Endodermal cell (in vitro differentiated cells): ENCODE measurements around the gene PRMT7. TPM values are rescaled to one million over a fixed set of nuclear protein-coding genes. Genes with fewer than 3 reads are reported as not detected.

Source experiments
- DNase-seq: peaks from one replicate; pipeline ENCODE4 v3.0.0-alpha.2; 2017
- H3K27ac ChIP-seq: 2 replicates; pipeline ENCODE4 v1.5.1; 2013; ENCODE audit warnings: mild to moderate bottlenecking, low read depth, low read length, moderate library complexity
- H3K27me3 ChIP-seq: 2 replicates; pipeline ENCODE4 v1.6.1; 2013; ENCODE audit warnings: mild to moderate bottlenecking, low read length, moderate library complexity; ENCODE audit not compliant: insufficient read depth, control insufficient read depth, poor library complexity, severe bottlenecking
- H3K36me3 ChIP-seq: 2 replicates; pipeline ENCODE4 v1.7.0; 2013; ENCODE audit warnings: mild to moderate bottlenecking, low read length, moderate library complexity; ENCODE audit not compliant: control insufficient read depth, insufficient read depth
- H3K4me1 ChIP-seq: one replicate; pipeline ENCODE4 v1.7.0; 2013; ENCODE audit warnings: low read length; ENCODE audit not compliant: control insufficient read depth, insufficient read depth
- H3K4me3 ChIP-seq: 2 replicates; pipeline ENCODE4 v1.5.1; 2013; ENCODE audit warnings: mild to moderate bottlenecking, low read length, moderate library complexity
- H3K9ac ChIP-seq: 2 replicates; pipeline ENCODE4 v1.6.1; 2013; ENCODE audit warnings: mild to moderate bottlenecking, low read length, moderate library complexity; ENCODE audit not compliant: poor library complexity, severe bottlenecking; ENCODE audit errors: extremely low read depth
- H3K9me3 ChIP-seq: 2 replicates; pipeline ENCODE4 v1.6.1; 2013; ENCODE audit warnings: mild to moderate bottlenecking, low read length, moderate library complexity; ENCODE audit not compliant: control insufficient read depth
- H3K27ac Mint-ChIP-seq: 2 replicates; pipeline ENCODE4 v1.8.0; 2020; ENCODE audit warnings: mixed read lengths
- H3K27me3 Mint-ChIP-seq: 2 replicates; pipeline ENCODE4 v1.8.0; 2021; ENCODE audit warnings: mild to moderate bottlenecking, mixed read lengths; ENCODE audit not compliant: insufficient read depth
- H3K36me3 Mint-ChIP-seq: 2 replicates; pipeline ENCODE4 v1.8.0; 2020; ENCODE audit warnings: low read depth, mixed read lengths
- H3K4me1 Mint-ChIP-seq: 2 replicates; pipeline ENCODE4 v1.8.0; 2020; ENCODE audit warnings: mixed read lengths
- H3K4me3 Mint-ChIP-seq: 2 replicates; pipeline ENCODE4 v1.8.0; 2020; ENCODE audit warnings: mild to moderate bottlenecking, moderate library complexity, mixed read lengths
- H3K9me3 Mint-ChIP-seq: 2 replicates; pipeline ENCODE4 v1.8.0; 2020; ENCODE audit warnings: mild to moderate bottlenecking, mixed read lengths
- WGBS, 2 experiments: methylation state at CpG; one replicate each; pipeline versions ENCODE4 v1.1.5 to v1.1.7; 2013; ENCODE audit warnings: missing lambda C conversion rate in 2 of 2, mixed read lengths in 1 of 2; ENCODE audit not compliant: insufficient coverage in 1 of 2, insufficient read length in 1 of 2; 5-methylcytosine and 5-hydroxymethylcytosine counted together
- total RNA-seq, 2 donors: library from RNA; stranded (reverse); fragmentation: NEBNext Ultra II Directional in 1 of 2; extraction: Animal tissue kit (Norgen Biotek cat#: 25700) in 1 of 2; gene quantifications; 2 replicates in 1 of 2; 3 replicates in 1 of 2; pipeline ENCODE4 v1.2.1, GENCODE V29; 2021
- TF ChIP-seq, protein P1 (sequence below): fragments of 200-600 bp; sonication (generic); conservative IDR thresholded peaks from 2 replicates; pipeline ENCODE4 v1.5.0; 2021; ENCODE audit warnings: antibody characterized with exemption, mild to moderate bottlenecking

Gene PRMT7
- total RNA-seq, 2 donors from 2014 or later: 63.9 to 68.5 TPM

GRCh38 chr16:68393333-68393732 is 82.5 kb downstream of the PRMT7 start:
- no peaks in the 10 kb centered on the region for H3K9me3 Mint-ChIP-seq
- Histone ChIP-seq H3K27me3 (no peaks in the 10 kb centered on the region), H3K27ac (no peak overlapping the region), H3K4me1 (no peaks in the 10 kb centered on the region), H3K36me3 (no peaks in the 10 kb centered on the region), H3K4me3 (no peak overlapping the region), H3K9me3 (no peaks in the 10 kb centered on the region), H3K9ac (no peak overlapping the region)
- TF ChIP-seq, protein P1, sequence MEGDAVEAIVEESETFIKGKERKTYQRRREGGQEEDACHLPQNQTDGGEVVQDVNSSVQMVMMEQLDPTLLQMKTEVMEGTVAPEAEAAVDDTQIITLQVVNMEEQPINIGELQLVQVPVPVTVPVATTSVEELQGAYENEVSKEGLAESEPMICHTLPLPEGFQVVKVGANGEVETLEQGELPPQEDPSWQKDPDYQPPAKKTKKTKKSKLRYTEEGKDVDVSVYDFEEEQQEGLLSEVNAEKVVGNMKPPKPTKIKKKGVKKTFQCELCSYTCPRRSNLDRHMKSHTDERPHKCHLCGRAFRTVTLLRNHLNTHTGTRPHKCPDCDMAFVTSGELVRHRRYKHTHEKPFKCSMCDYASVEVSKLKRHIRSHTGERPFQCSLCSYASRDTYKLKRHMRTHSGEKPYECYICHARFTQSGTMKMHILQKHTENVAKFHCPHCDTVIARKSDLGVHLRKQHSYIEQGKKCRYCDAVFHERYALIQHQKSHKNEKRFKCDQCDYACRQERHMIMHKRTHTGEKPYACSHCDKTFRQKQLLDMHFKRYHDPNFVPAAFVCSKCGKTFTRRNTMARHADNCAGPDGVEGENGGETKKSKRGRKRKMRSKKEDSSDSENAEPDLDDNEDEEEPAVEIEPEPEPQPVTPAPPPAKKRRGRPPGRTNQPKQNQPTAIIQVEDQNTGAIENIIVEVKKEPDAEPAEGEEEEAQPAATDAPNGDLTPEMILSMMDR: no peak
- no peak overlapping the region for H3K27ac Mint-ChIP-seq
- WGBS, 2 experiments: 92 to 95% methylated on average over 2 of the region's 3 CpGs
- peaks cover 24% of the 10 kb centered on the region for H3K4me1 Mint-ChIP-seq
- no peaks in the 10 kb centered on the region for H3K27me3 Mint-ChIP-seq
- no peak for DNase-seq
- H3K4me3 Mint-ChIP-seq: no peak overlapping the region
- H3K36me3 Mint-ChIP-seq: no peaks in the 10 kb centered on the region

DNA sequence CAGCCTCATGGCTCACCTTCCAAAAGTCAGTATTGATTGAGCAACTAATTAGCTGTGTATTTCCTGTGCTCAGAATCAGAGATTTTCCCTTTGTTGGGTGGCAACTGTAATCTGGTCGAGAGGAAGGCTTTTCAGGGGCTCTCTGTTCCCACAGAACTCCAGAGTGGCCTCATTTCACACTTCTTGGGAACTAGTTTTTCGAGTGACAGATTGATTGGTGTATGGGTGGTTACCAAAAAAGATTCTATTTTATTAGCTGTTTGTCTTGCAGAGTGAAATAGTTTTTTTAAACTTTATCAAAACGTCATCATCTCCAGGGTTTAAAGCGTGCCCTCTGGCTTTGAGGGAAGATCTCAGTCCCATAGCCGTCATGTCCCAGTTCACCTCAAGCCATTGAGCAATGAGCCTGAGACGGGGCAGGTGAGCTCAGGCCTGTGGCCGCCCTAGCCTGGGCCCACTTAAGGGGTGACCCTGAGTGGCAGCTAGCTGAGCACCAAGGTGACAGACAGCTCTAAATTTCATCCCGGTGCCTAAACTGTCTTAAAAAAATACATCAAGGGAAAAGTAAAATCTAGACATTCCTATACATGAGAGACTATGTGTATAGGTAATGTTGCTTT is 84.5 kb downstream of the PRMT7 start:
- Mint-ChIP-seq H3K27ac (no peak overlapping the region), H3K4me3 (no peak overlapping the region), H3K36me3 (no peaks in the 10 kb centered on the region), H3K27me3 (no peaks in the 10 kb centered on the region), H3K9me3 (no peaks in the 10 kb centered on the region), H3K4me1 (peaks cover 12% of the 10 kb centered on the region)
- 88 to 97% methylated on average over 6 to 7 of the region's 8 CpGs for WGBS, 2 experiments
- Histone ChIP-seq H3K27ac (no peak overlapping the region), H3K27me3 (no peaks in the 10 kb centered on the region), H3K9ac (no peak overlapping the region), H3K4me1 (no peaks in the 10 kb centered on the region), H3K36me3 (no peaks in the 10 kb centered on the region), H3K4me3 (no peak overlapping the region), H3K9me3 (no peaks in the 10 kb centered on the region)
- no peak for DNase-seq
- TF ChIP-seq, protein P1: no peak

GRCh38 chr16:68395815-68396214 is 85.0 kb downstream of the PRMT7 start:
- TF ChIP-seq, protein P1: no peak
- no peak for DNase-seq
- 67 to 81% methylated on average over 3 to 4 of the region's 4 CpGs for WGBS, 2 experiments
- H3K4me3 ChIP-seq: no peak overlapping the region
- H3K27me3 ChIP-seq: no peaks in the 10 kb centered on the region
- Mint-ChIP-seq H3K4me3 (no peak overlapping the region), H3K36me3 (no peaks in the 10 kb centered on the region), H3K27me3 (no peaks in the 10 kb centered on the region), H3K27ac (no peak overlapping the region), H3K4me1 (peaks cover 11% of the 10 kb centered on the region), H3K9me3 (no peaks in the 10 kb centered on the region)
- H3K9ac ChIP-seq: no peak overlapping the region
- no peaks in the 10 kb centered on the region for H3K4me1 ChIP-seq
- H3K27ac ChIP-seq: no peak overlapping the region
- H3K36me3 ChIP-seq: no peaks in the 10 kb centered on the region
- no peaks in the 10 kb centered on the region for H3K9me3 ChIP-seq
